Pancreas (tissue), 10 donors: Measurements from ENCODE around the gene MAML3. TPM values are rescaled to one million over a fixed set of nuclear protein-coding genes. Genes with fewer than 3 reads are reported as not detected.

Experiments
- ATAC-seq, 4 donors: fragments of 200-7000 bp; cut with Tn5 transposase; one replicate each; pipeline versions ENCODE4 v1.8.0 to v1.9.1; 2020; ENCODE audit warnings: mild to moderate bottlenecking in 4 of 4, moderate library complexity in 4 of 4
- DNase-seq, 6 donors: peaks; one replicate each; pipeline ENCODE4 v3.0.0-alpha.2; 2020
- FAIRE-seq: peaks from 2 replicates; lab custom pipeline; 2012; peaks lifted over from hg19 to GRCh38; lab: Jason Lieb, UNC
- H3K27ac ChIP-seq, 4 donors: fragments of 200-600 bp; sonication (generic); 1 replicate in 3 of 4; 2 replicates in 1 of 4; pipeline versions ENCODE4 v1.5.0 to v1.8.0; 2020
- H3K27me3 ChIP-seq, 4 donors: fragments of 200-600 bp; one replicate each; pipeline ENCODE4 v1.8.0; 2021
- H3K36me3 ChIP-seq, 3 donors: fragments of 200-600 bp; sonication (generic) in 1 of 3; one replicate each; pipeline versions ENCODE4 v1.5.0 to v1.8.0; 2020 to 2021
- H3K4me1 ChIP-seq, 3 donors: fragments of 200-600 bp; one replicate each; pipeline ENCODE4 v1.8.0; 2021
- H3K4me3 ChIP-seq, 4 donors: fragments of 200-600 bp; sonication (generic) in 2 of 4; one replicate each; pipeline versions ENCODE4 v1.5.0 to v1.8.0; 2020 to 2021
- H3K9me3 ChIP-seq, 4 donors: fragments of 200-600 bp; one replicate each; pipeline ENCODE4 v1.8.0; 2021
- CTCF ChIP-seq, 4 donors: fragments of 200-600 bp; sonication (generic) in 3 of 4; IDR thresholded peaks; one replicate each; pipeline versions ENCODE4 v1.5.0 to v1.8.0; 2021; ENCODE audit warnings: antibody characterized with exemption in 4 of 4
- WGBS, 2 donors: extraction: QIAGEN DNeasy Blood & Tissue Kit; methylation state at CpG; one replicate each; pipeline ENCODE4 v1.1.7; 2013; 5-methylcytosine and 5-hydroxymethylcytosine counted together
- intact Hi-C, 3 donors: fragments of 100-400 bp; cut with DNase I; formaldehyde crosslinking; loops; one replicate each; pipeline versions ENCODE4 v1.11.1 to v1.14.2; 2022
- polyA plus RNA-seq, 2 donors: library from polyadenylated mRNA; stranded (reverse); fragments of 200-250 nt; gene quantifications; one replicate each; pipeline ENCODE4 v1.2.3, GENCODE V29; 2013
- total RNA-seq, 6 donors: library from RNA; stranded (reverse); fragmentation: NEBNext Ultra II Directional in 4 of 6; extraction: Animal tissue kit (Norgen Biotek cat#: 25700) in 4 of 6; gene quantifications; one replicate each; pipeline versions ENCODE4 v1.2.1 to v1.2.4, GENCODE V29; 2021 to 2023
- donor health status: healthy with polysubstance abuse.
- donor health status: DM: no; HTN: no; CAD: no; lungs with moderate emphysema.
- donor health status: DM: no; HTN: no; CAD: no.
- donor health status: control.
- donor health status: control.
- donor health status: Bipolar disorder and iron deficiency.
- donor health status: DM: yes; HTN: yes; CAD: no.
- donor health status: DM: no; HTN: no; CAD: no.
- donor health status: DM: no; HTN: no; CAD: no.
- donor health status: DM: yes; HTN: yes; CAD: no.

Gene MAML3
- total and polyA plus RNA-seq, 8 donors, result 3.8 to 8.9 (median 5.9) TPM

- peaks cover 0 to 6% (median 4%) of the 10 kb centered on the region in 3 donors for H3K4me1 ChIP-seq
- DNase-seq, result no peak
- TF ChIP-seq CTCF (IDR thresholded peaks at IDR 0.05), result no peak
- H3K27ac ChIP-seq, result no peak overlapping the region
- H3K4me3 ChIP-seq, result no peak overlapping the region
- no peak for ATAC-seq
- H3K9me3 ChIP-seq, result no peaks in the 10 kb centered on the region
- no peaks in the 10 kb centered on the region for H3K36me3 ChIP-seq
- FAIRE-seq, result no peak
- 90 to 91% methylated on average over 9 of the region's 9 CpGs for WGBS, 2 donors
- intact Hi-C loops, result no loop called here
- H3K27me3 ChIP-seq, result no peaks in the 10 kb centered on the region
Observed at GRCh38 chr4:139860435-139861024, 293.5 kb downstream of the MAML3 start.

GRCh38 chr4:139859876-139860275 is 294.1 kb downstream of the MAML3 start:
- FAIRE-seq (no peak), ATAC-seq (no peak), DNase-seq (no peak)
- TF ChIP-seq CTCF (IDR thresholded peaks at IDR 0.05), result no peak
- Histone ChIP-seq H3K4me3 (no peak overlapping the region), H3K27me3 (no peaks in the 10 kb centered on the region), H3K27ac (no peak overlapping the region), H3K4me1 (peaks cover 0 to 6% (median 4%) of the 10 kb centered on the region in 3 donors), H3K9me3 (no peaks in the 10 kb centered on the region), H3K36me3 (no peaks in the 10 kb centered on the region)
- WGBS, 2 donors, result 95 to 96% methylated on average over 31 of the region's 31 CpGs
- intact Hi-C loops, result no loop called here

GRCh38 chr4:139858436-139859205 is 295.4 kb downstream of the MAML3 start:
- DNase-seq, result no peak
- TF ChIP-seq CTCF (IDR thresholded peaks at IDR 0.05), result no peak
- Histone ChIP-seq H3K27me3 (no peaks in the 10 kb centered on the region), H3K27ac (no peak overlapping the region), H3K9me3 (no peaks in the 10 kb centered on the region), H3K4me1 (peaks cover 0 to 6% (median 4%) of the 10 kb centered on the region in 3 donors), H3K36me3 (no peaks in the 10 kb centered on the region), H3K4me3 (no peak overlapping the region)
- no peak for ATAC-seq
- intact Hi-C loops, result no loop called here
- 95 to 97% methylated on average over 8 of the region's 8 CpGs for WGBS, 2 donors
- no peak for FAIRE-seq

DNA sequence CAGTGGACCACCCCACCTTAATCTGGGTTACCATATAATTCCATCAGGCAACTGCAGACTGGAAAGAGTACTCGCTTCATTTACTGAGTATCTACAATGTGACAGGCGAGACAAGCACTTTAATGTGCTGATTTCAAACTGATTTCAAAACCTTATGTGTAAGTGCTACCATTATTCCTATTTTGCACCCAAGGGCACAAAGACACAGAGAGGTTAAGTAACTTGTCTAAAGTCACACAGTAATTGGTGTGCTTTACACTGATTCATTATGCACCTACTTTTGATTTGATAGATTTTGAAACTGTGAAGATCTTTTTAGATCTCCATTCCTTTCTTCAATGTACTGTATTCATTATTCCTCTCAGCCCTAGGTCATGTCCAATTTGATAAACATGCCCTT is 296.0 kb downstream of the MAML3 start:
- ATAC-seq, result no peak
- WGBS, 2 donors, result 73% methylated on average over 2 of the region's 2 CpGs
- no peaks in the 10 kb centered on the region for H3K36me3 ChIP-seq
- H3K9me3 ChIP-seq, result no peaks in the 10 kb centered on the region
- no peak for DNase-seq
- no peak overlapping the region for H3K27ac ChIP-seq
- no peak for TF ChIP-seq CTCF (IDR thresholded peaks at IDR 0.05)
- no peaks in the 10 kb centered on the region for H3K27me3 ChIP-seq
- H3K4me1 ChIP-seq, result peaks cover 0 to 6% (median 4%) of the 10 kb centered on the region in 3 donors
- intact Hi-C loops, result no loop called here
- no peak for FAIRE-seq
- H3K4me3 ChIP-seq, result no peak overlapping the region

DNA sequence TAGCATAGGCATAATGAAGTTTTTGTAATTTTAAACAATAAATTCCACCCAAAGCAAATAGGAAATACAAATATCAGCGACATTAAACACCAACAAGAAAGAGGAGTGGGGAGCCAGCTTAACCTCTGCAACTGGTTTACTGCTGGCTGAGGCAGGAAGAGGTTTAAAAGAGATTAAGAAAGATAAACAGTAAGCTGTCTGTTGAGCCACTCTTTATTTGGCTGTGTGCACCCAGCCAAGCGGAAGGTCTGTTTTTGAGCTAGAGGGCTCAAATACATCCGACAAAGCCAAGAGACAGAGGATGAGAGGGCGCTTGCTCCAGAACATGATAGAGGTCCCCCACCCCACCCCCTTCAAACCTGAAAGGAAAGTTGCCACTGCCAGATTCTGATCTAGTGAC is 297.0 kb downstream of the MAML3 start:
- H3K27me3 ChIP-seq, result no peaks in the 10 kb centered on the region
- WGBS, 2 donors, result 66 to 67% methylated on average over 4 of the region's 4 CpGs
- H3K4me1 ChIP-seq, result peaks cover 0 to 6% (median 4%) of the 10 kb centered on the region in 3 donors
- no peak for FAIRE-seq
- H3K4me3 ChIP-seq, result no peak overlapping the region
- H3K9me3 ChIP-seq, result no peaks in the 10 kb centered on the region
- DNase-seq, result no peak
- no peak overlapping the region for H3K27ac ChIP-seq
- peak in 3 of 4 donors; percentile 16 to 70 (median 49) for ATAC-seq
- intact Hi-C loops, result no loop called here
- no peak for TF ChIP-seq CTCF (IDR thresholded peaks at IDR 0.05)
- no peaks in the 10 kb centered on the region for H3K36me3 ChIP-seq
